Keratinocyte (primary cell): ENCODE data around the gene RAD9A.

Experiments used
- CTCF ChIP-seq, 3 experiments: IDR thresholded peaks in 1 of 3; conservative IDR thresholded peaks in 1 of 3; optimal IDR thresholded peaks in 1 of 3; 2 replicates in 2 of 3; 3 replicates in 1 of 3; pipeline versions ENCODE3 to v1.5.1; 2011; ENCODE audit warnings: low read length in 3 of 3, mild to moderate bottlenecking in 3 of 3, moderate library complexity in 2 of 3, control low read depth in 1 of 3, inconsistent platforms in 1 of 3; ENCODE audit not compliant: insufficient read depth in 2 of 3; ENCODE audit errors: extremely low read depth in 1 of 3
- EZH2 ChIP-seq: IDR thresholded peaks from one replicate; pipeline ENCODE4 v1.6.1; 2012; ENCODE audit warnings: inconsistent platforms, mild to moderate bottlenecking, low read length, moderate library complexity

GRCh38 chr11:67366961-67367760 lies 24.6 kb upstream of the RAD9A start:
- TF ChIP-seq EZH2, result no peak
- no peak for TF ChIP-seq CTCF (optimal IDR thresholded peaks at IDR 0.05 in 1 of 3, IDR thresholded peaks at IDR 0.05 in 1 of 3, conservative IDR thresholded peaks at IDR 0.05 in 1 of 3; ENCODE audit: extremely low read depth in 1 of 3, insufficient read depth in 2 of 3, low read length in 3 of 3)
